ENCODE data around the gene MARCHF10. TPM values are rescaled to one million over a fixed set of nuclear protein-coding genes. Genes with fewer than 3 reads are reported as not detected.
A peak's percentile ranks its signal among the peaks of the same experiment; 100 is the strongest.

The MARCHF10 gene
- polyA plus RNA-seq, 3 donors: not detected

DNA sequence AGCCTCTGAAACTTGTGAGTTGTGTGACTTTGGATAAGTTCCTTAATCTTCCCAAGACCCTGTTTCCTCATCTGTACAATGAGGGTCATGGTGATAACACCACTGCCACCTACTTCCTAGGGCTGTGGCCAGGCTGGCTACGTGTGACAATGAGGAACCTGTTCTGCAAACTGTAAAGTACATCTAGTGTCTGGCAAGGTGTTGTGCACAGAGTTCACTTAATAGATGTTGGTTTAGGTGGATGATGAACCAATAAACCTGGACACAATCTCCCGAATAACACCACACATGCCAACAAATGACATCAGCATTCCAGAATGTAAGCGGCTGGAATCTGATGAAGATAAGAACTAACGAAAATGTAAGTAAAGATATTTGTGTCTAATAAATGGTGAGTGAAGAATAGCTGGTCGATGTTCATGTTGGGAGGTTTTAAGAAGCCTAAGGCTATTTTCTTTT lies 82.3 kb downstream of the MARCHF10 start:
- intact Hi-C loops (cut with micrococcal nuclease): no loop called here
- Mint-ChIP-seq H3K9me3 (peaks cover 0 to 5% (median 0%) of the 10 kb centered on the region in 7 donors), H3K4me1 (peaks cover 10% of the 10 kb centered on the region), H3K27me3 (ENCODE audit: low read depth in 3 of 3) (peaks cover 15 to 27% (median 15%) of the 10 kb centered on the region in 3 donors), H3K36me3 (no peaks in the 10 kb centered on the region), H3K27ac (no peak overlapping the region), H3K4me3 (no peak overlapping the region)
- no peak overlapping the region for H3K27ac ChIP-seq (ENCODE audit: low read depth in 1 of 2, low read length in 2 of 2)
- peaks cover 0 to 4% of the 10 kb centered on the region in 2 donors for H3K9me3 ChIP-seq (replicated peaks in 1 of 2; ENCODE audit: control insufficient read depth in 1 of 2, insufficient read depth in 1 of 2, low read length in 2 of 2)
- no peak overlapping the region for H3K9ac ChIP-seq (ENCODE audit: insufficient read depth, low read length, poor library complexity, severe bottlenecking)
- peaks cover 5 to 7% of the 10 kb centered on the region in 2 donors for H3K4me1 ChIP-seq (ENCODE audit: control insufficient read depth in 1 of 2, insufficient read depth in 2 of 2, low read length in 2 of 2)
- no peak for DNase-seq
- H4K20me1 ChIP-seq (ENCODE audit: insufficient read depth, low read length): no peaks in the 10 kb centered on the region
- H3K4me3 ChIP-seq (replicated peaks in 1 of 3; ENCODE audit: low read depth in 2 of 3, low read length in 3 of 3): no peak overlapping the region
- TF ChIP-seq, protein P1, sequence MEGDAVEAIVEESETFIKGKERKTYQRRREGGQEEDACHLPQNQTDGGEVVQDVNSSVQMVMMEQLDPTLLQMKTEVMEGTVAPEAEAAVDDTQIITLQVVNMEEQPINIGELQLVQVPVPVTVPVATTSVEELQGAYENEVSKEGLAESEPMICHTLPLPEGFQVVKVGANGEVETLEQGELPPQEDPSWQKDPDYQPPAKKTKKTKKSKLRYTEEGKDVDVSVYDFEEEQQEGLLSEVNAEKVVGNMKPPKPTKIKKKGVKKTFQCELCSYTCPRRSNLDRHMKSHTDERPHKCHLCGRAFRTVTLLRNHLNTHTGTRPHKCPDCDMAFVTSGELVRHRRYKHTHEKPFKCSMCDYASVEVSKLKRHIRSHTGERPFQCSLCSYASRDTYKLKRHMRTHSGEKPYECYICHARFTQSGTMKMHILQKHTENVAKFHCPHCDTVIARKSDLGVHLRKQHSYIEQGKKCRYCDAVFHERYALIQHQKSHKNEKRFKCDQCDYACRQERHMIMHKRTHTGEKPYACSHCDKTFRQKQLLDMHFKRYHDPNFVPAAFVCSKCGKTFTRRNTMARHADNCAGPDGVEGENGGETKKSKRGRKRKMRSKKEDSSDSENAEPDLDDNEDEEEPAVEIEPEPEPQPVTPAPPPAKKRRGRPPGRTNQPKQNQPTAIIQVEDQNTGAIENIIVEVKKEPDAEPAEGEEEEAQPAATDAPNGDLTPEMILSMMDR (IDR thresholded peaks at IDR 0.05): no peak
- H3K79me2 ChIP-seq (ENCODE audit: insufficient read depth, low read length): no peaks in the 10 kb centered on the region
- H3K27me3 ChIP-seq (ENCODE audit: control insufficient read depth in 2 of 2, insufficient read depth in 2 of 2, low read length in 2 of 2): peaks cover 0 to 2% of the 10 kb centered on the region in 2 donors
- no peaks in the 10 kb centered on the region for H3K36me3 ChIP-seq (replicated peaks in 1 of 2; ENCODE audit: control insufficient read depth in 1 of 2, insufficient read depth in 2 of 2, low read length in 2 of 2)
- H3K4me2 ChIP-seq (replicated peaks; ENCODE audit: extremely low read depth, low read length, poor library complexity, severe bottlenecking): no peak overlapping the region
- 100% methylated on average over 2 of the region's 5 CpGs for WGBS (ENCODE audit: insufficient coverage)
- H2AFZ ChIP-seq (ENCODE audit: insufficient read depth, low read depth, low read length, poor library complexity, severe bottlenecking): no peak overlapping the region

DNA sequence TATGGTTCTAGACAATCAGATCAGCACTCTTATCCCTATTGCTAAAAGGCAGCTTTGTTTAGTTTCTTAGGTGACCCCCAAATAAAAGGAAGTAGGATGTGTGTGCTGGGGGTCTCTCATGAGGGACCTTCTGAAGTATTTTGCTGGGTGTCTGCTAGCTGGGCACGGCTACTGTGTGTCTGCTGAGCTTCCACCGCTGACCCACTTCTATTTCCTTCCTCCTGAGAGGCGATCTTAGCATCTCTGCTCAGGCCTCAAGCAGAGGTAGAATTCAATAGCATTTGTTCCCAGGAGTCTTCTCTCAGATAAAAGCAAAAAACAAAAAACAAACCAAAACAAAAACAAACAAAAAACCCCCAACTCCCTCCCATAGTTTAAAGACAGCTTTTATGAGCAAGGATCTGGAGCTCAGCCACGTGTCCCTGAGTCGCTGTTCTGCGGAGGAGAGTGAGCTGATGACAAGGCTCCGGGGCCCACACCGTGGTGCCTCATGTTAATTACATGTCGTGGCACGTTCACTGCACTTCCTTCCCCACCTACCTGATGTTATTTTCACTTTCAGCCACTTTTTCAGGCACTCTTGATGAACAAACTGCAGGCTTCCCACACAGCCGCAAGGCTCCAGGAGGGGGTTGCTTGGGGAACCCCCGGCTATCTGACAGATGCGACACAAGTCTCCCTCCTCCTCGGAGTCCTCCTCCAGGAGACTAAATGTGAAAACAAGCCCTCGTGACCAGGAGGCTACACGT lies 83.5 kb downstream of the MARCHF10 start:
- 11% methylated on average over 14 of the region's 16 CpGs for WGBS (ENCODE audit: insufficient coverage)
- H3K27me3 Mint-ChIP-seq (ENCODE audit: low read depth in 3 of 3): peaks cover 17 to 29% (median 19%) of the 10 kb centered on the region in 3 donors
- H3K4me1 Mint-ChIP-seq: peaks cover 10% of the 10 kb centered on the region
- H4K20me1 ChIP-seq (ENCODE audit: insufficient read depth, low read length): no peaks in the 10 kb centered on the region
- H2AFZ ChIP-seq (ENCODE audit: insufficient read depth, low read depth, low read length, poor library complexity, severe bottlenecking): peak overlapping the region; percentile 20
- H3K79me2 ChIP-seq (ENCODE audit: insufficient read depth, low read length): no peaks in the 10 kb centered on the region
- H3K4me2 ChIP-seq (replicated peaks; ENCODE audit: extremely low read depth, low read length, poor library complexity, severe bottlenecking): peak overlapping the region; percentile 43
- H3K9me3 Mint-ChIP-seq: peaks cover 0 to 5% (median 0%) of the 10 kb centered on the region in 7 donors
- peaks cover 5 to 7% of the 10 kb centered on the region in 2 donors for H3K4me1 ChIP-seq (ENCODE audit: control insufficient read depth in 1 of 2, insufficient read depth in 2 of 2, low read length in 2 of 2)
- no peaks in the 10 kb centered on the region for H3K36me3 Mint-ChIP-seq
- H3K4me3 ChIP-seq (replicated peaks in 1 of 3; ENCODE audit: low read depth in 2 of 3, low read length in 3 of 3): no peak overlapping the region
- intact Hi-C loops (cut with micrococcal nuclease): no loop called here
- peaks cover 0 to 4% of the 10 kb centered on the region in 2 donors for H3K9me3 ChIP-seq (replicated peaks in 1 of 2; ENCODE audit: control insufficient read depth in 1 of 2, insufficient read depth in 1 of 2, low read length in 2 of 2)
- no peak overlapping the region for H3K9ac ChIP-seq (ENCODE audit: insufficient read depth, low read length, poor library complexity, severe bottlenecking)
- TF ChIP-seq, protein P1 (IDR thresholded peaks at IDR 0.05): no peak
- H3K27ac Mint-ChIP-seq: peak overlapping the region in 3 of 7 donors; percentile 19 to 78 (median 50)
- DNase-seq: peak; percentile 5 to 42 (median 12)
- H3K27ac ChIP-seq (ENCODE audit: low read depth in 1 of 2, low read length in 2 of 2): no peak overlapping the region
- H3K27me3 ChIP-seq (ENCODE audit: control insufficient read depth in 2 of 2, insufficient read depth in 2 of 2, low read length in 2 of 2): peaks cover 0 to 2% of the 10 kb centered on the region in 2 donors
- peak overlapping the region; percentile 63 to 84 for H3K4me3 Mint-ChIP-seq
- no peaks in the 10 kb centered on the region for H3K36me3 ChIP-seq (replicated peaks in 1 of 2; ENCODE audit: control insufficient read depth in 1 of 2, insufficient read depth in 2 of 2, low read length in 2 of 2)

Measured in CD14-positive monocyte (primary cell).